Measurements from ENCODE around the gene SDHB.

SDHB gene

GRCh38 chr1:16988210-16988609 lies 65.6 kb downstream of the SDHB start:
- no peak for DNase-seq (ENCODE audit: low read depth in 4 of 4, low spot score in 1 of 4)

GRCh38 chr1:16986962-16987361 lies 66.9 kb downstream of the SDHB start:
- no peak for DNase-seq (ENCODE audit: low read depth in 4 of 4, low spot score in 1 of 4)

GRCh38 chr1:16986560-16986959 lies 67.3 kb downstream of the SDHB start:
- no peak for DNase-seq (ENCODE audit: low read depth in 4 of 4, low spot score in 1 of 4)

GRCh38 chr1:16986113-16986512 lies 67.7 kb downstream of the SDHB start:
- DNase-seq (ENCODE audit: low read depth in 4 of 4, low spot score in 1 of 4), result no peak

- no peak for DNase-seq (ENCODE audit: low read depth in 4 of 4, low spot score in 1 of 4)
Observed at GRCh38 chr1:16984717-16985116, 69.1 kb downstream of the SDHB start.

- DNase-seq (ENCODE audit: low read depth in 4 of 4, low spot score in 1 of 4), result no peak
Observed at GRCh38 chr1:16983649-16984048, 70.2 kb downstream of the SDHB start.

GRCh38 chr1:16982902-16983301 lies 70.9 kb downstream of the SDHB start:
- no peak for DNase-seq (ENCODE audit: low read depth in 4 of 4, low spot score in 1 of 4)

GRCh38 chr1:16981269-16981849 lies 72.5 kb downstream of the SDHB start:
- DNase-seq (ENCODE audit: low read depth in 4 of 4, low spot score in 1 of 4), result no peak

- no peak for DNase-seq (ENCODE audit: low read depth in 4 of 4, low spot score in 1 of 4)
Observed at GRCh38 chr1:16980473-16981268, 73.2 kb downstream of the SDHB start, which contains the start of gene MFAP2. TSS of gene MFAP2 (minus strand) at chr1:16980620. CDS start at chr1:16978273, 2,347 bp downstream.

- DNase-seq (ENCODE audit: low read depth in 4 of 4, low spot score in 1 of 4), result no peak
Observed at GRCh38 chr1:16979475-16980327, 74.1 kb downstream of the SDHB start.

GRCh38 chr1:16978567-16979474 lies 75.0 kb downstream of the SDHB start:
- DNase-seq (ENCODE audit: low read depth in 4 of 4, low spot score in 1 of 4), result no peak

GRCh38 chr1:16978139-16978538 lies 75.7 kb downstream of the SDHB start:
- no peak for DNase-seq (ENCODE audit: low read depth in 4 of 4, low spot score in 1 of 4)

GRCh38 chr1:16977377-16977776 lies 76.5 kb downstream of the SDHB start:
- DNase-seq (ENCODE audit: low read depth in 4 of 4, low spot score in 1 of 4), result no peak

GRCh38 chr1:16976966-16977365 lies 76.9 kb downstream of the SDHB start:
- no peak for DNase-seq (ENCODE audit: low read depth in 4 of 4, low spot score in 1 of 4)

GRCh38 chr1:16975838-16976237 lies 78.0 kb downstream of the SDHB start:
- DNase-seq (ENCODE audit: low read depth in 4 of 4, low spot score in 1 of 4), result no peak

GRCh38 chr1:16975211-16975610 lies 78.6 kb downstream of the SDHB start:
- DNase-seq (ENCODE audit: low read depth in 4 of 4, low spot score in 1 of 4), result no peak

- no peak for DNase-seq (ENCODE audit: low read depth in 4 of 4, low spot score in 1 of 4)
Observed at GRCh38 chr1:16973215-16973614, 80.6 kb downstream of the SDHB start.

- no peak for DNase-seq (ENCODE audit: low read depth in 4 of 4, low spot score in 1 of 4)
Observed at GRCh38 chr1:16972189-16972895, 81.5 kb downstream of the SDHB start.

- DNase-seq (ENCODE audit: low read depth in 4 of 4, low spot score in 1 of 4), result no peak
Observed at GRCh38 chr1:16971341-16972188, 82.3 kb downstream of the SDHB start.

All from stimulated activated CD4-positive, alpha-beta T cell treated with anti-CD3 and anti-CD28 coated beads, Interleukin-1b, Interleukin-23, amount 100 ng/mL, for 24 hours (primary cell).